ENCODE measurements around the gene SHROOM4.

SHROOM4 gene

DNA sequence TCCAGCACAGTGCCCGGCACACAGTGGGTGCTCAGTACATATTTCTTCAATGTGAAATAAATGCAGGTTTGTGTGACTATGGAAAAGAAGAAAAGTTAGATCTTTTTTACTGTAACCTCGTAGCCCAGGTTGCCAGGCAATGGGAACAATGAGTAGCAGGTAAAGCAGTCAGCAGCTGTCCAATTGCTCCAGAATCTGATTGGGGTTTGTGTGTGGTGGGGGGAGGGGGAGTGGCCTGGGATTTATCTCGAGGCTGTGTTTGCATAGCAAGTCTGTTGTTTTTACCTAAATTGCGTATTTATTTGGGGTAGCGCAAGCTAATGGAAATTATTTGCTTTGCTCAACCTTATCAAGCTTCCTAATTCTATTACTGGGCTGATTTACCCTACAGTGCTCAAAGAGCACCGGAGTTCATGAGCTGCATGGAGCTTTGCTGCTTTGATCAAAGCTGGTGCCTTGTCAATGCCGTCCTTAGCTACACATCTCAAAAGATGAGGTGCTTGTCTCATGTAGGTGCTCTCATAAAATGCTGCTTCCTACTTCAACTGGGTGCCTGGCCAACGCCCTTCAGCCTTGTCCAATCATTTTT lies 198.3 kb downstream of the SHROOM4 start:
- no peak for DNase-seq (ENCODE audit: low read depth in 2 of 2)

DNA sequence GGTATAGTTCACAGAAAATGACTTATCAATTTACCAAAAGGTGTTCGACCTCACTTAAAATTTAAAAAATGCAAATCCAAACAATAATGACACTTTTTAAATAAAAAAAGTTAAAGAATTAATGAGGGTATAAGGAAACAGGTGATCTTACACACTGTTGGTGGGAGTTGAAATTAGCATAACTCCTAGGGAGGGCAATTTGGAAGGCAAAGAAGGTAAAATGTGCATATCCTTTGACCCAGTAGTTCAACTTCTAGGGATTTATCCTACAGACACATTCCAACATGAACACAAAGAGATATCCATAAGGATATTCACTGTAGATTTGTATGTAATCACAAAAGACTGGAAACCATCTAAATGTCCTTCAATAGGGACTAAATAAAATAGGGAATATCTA lies 199.5 kb downstream of the SHROOM4 start:
- DNase-seq (ENCODE audit: low read depth in 2 of 2): no peak

DNA sequence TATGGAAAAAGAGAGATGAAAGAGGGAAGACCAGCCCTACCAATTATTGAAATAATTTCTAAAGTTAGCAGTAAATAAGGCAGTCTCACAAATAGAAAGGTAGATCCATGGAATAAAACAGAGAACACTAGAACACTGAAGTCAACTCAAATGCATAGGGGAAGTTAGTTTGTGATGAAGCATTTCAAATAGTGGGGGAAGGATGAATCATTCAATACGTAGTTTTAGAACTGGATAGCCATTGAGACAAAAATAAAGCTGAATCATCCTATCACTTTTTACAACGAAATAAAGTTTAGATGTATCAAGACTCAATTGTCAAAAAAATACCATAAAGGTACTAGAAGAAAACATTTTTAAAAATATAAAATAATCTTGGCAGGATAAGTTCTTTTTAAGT lies 200.1 kb downstream of the SHROOM4 start:
- DNase-seq (ENCODE audit: low read depth in 2 of 2): no peak

DNA sequence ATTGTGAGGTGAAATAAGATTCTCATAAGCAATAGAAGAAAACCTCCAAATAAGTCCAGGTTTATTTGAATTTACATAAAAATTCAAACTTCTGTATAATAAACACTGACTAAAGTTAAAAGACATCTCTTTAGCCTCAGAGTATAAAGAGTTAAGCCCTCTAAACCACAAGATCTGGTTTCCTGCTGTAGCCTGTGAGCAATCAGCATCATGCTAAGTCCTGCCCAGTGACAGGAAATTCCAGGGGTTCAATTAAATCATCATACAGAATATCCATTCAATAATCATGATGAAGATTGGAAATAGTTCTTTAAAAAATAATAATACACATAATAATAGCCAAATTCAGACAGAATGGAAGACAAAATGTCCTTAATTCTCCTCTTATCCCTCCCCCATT lies 204.2 kb downstream of the SHROOM4 start:
- no peak for DNase-seq (ENCODE audit: low read depth in 2 of 2)

DNA sequence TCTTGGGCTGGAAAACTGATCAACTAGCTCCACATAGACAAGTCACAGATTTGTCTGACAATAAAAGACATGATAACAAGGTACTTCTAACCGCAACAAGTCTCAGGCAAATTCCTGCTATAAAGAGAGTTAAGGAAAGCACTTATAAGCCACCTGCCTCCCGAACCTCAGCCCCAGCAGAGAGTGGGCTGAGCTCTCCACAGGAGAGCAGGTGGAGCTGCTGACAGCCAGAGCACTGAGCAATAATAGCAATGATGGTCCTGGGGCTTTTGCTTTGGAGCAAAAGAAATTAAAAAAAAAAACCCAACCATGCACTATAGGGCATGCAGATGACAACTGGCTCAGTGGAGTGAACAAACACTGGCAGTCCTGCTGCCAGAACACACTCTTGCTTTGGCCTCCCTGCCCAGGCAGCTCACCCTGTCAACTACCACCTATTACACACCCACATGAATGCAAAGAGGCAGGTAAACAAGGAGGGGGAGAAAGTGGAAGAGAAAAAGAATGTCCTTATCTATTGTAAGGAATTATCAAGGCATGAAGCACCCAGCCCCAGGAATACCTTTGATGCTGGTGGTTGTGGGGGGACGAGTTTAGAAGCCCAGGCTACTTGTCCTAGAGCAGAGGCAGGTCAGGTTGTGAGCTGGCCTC lies 207.6 kb downstream of the SHROOM4 start:
- DNase-seq (ENCODE audit: low read depth in 2 of 2): no peak

DNA sequence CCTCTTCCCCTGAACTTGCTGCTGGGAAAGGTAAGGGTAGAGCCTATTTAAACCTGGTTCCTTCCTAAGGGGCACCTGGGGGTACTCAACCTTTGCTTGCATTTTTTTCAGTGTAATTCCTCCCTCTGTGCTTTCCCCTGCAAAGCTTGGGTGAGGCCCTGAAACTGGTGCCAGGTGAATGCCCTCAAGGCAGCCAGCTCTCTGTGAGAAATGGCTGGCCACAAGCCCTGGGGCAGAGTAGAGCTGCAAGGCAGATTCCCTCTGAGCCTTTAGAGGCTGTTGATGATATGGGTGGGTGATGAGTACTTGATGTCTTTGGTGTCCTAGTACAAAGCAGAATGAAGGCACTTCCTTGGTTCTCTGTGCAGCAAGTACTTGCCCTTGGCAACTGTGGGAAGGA lies 217.9 kb downstream of the SHROOM4 start:
- DNase-seq (ENCODE audit: low read depth in 2 of 2): no peak

DNA sequence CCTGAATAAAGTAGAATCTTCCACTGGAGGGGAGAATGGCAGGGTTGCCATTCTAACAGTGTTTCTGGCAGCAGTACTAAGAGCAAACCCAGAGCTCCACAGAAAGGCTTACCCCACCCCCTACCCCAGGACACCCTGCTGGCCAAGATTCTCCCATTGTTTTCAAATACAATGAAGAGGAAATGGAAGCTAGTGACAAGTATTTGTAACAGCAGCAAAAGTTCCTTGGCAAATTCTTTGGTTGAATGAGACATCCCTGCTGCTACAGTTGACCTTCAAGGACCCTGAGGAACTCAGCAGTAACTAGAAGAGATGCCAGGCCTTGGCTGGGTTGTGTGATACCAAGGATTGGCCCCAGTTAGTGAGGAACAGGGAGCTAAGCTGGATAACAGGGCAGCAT lies 219.2 kb downstream of the SHROOM4 start:
- DNase-seq (ENCODE audit: low read depth in 2 of 2): no peak

DNA sequence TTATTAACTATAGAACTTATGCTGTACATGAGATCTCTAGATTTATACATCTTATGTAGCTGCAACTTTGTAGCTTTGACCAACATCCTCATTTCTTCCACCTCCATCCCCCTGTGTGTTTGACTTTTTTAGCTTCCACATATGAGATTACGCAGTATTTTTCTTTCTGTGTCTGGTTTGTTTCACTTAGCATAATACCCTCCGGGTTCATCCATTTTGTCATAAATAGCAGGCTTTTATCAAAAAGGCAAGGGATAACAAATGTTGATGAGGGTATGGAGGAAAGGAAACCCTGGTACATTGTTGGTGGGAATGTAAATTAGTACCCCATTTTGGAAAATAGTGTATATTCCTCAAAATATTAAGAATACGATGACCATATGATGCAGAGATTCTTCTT lies 227.0 kb downstream of the SHROOM4 start:
- DNase-seq (ENCODE audit: low read depth in 2 of 2): no peak

DNA sequence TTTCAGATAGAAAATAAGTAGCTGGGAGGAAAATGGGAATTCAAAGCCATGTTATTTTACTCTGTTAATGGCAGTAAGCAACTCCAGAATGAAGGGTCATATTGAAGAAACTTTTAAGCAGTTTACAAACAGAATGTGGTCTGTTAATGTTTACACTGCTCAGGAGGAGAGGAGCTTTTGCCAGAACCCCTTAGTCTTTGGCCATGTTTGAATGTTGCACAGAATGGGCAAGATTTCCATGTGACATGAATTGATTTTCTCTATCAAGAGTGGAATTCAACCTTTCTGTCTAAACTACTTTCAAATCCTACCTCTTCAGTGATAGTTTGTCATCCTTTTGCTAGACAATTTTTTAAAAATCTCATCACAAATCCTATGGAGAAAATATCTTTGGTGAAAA lies 227.6 kb downstream of the SHROOM4 start:
- DNase-seq (ENCODE audit: low read depth in 2 of 2): no peak

DNA sequence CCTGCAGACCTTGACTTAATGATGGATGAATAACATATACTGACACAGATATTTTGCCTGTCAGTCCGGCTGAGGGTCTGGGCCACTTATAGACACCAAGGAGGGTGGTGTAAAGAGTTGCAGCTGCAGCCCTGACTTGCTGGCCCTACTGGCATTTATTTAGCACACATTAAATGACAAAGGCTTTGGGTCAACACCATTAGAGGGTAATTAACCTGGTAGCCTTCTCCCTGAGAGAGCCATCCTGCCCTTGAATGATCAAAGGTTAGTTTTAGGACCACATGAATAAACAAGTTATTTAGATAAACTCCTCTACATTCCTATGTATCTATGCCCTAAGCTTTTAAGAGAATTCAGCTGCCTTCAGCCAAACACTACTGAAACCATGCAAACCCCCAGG lies 232.6 kb downstream of the SHROOM4 start:
- DNase-seq (ENCODE audit: low read depth in 2 of 2): no peak

DNA sequence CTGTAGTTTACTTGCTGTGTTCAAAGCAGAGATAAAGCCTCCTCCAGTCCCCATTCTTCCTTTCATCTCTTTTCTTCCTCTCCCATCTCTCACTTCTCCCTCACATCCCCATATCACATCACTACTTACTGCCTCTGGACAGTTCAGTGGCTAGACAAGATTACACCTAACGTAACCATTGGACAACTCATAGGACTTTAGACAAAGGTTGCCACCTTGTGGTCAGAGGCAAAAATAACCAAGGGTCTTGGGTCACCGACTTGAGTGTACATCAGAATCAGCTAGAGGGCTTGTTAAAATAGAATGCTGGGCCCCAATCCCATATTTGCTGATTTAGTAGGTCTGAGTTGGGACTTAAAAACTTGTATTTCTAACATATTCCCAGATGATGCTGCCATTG lies 234.0 kb downstream of the SHROOM4 start:
- peak; percentile 0 to 15 for DNase-seq (ENCODE audit: low read depth in 2 of 2)

DNA sequence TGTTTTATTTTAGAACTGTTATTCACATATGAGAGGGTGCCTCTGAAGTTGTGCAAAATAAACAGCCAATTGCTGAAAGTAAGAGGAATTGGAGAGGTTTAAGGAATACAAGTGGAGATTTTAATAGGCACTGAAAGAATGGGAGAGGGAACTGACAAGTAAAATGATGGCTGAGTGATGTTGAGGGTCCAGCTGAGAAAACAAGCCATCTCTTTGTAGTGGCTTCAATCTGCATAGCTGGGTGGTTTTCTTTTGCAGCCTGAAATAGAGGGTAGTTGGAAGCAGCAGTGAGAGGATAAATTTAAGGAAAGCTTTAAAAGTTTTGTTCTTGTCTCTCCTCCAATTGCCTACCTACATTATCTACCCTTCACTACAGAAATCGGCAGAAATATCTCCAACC lies 236.7 kb downstream of the SHROOM4 start:
- no peak for DNase-seq (ENCODE audit: low read depth in 2 of 2)

DNA sequence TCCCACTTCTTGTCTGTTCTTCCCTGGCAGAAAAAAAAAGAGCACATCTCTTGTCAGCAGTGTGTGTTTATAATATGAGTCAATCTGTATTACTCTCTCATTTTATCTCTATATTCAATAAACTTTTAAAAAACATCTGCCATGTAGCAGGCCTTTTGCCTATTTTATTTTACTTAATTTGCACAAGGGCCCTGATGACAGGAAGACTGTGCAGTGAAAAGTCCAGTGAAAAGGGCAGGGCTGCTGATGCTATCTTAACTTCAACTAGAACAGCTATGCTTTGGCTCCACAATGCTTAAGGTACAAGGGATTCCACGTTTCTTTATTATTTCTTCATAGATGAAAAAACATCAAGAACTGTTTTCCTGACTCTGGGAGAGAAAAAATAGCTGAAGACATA lies 246.4 kb downstream of the SHROOM4 start:
- no peak for DNase-seq (ENCODE audit: low read depth in 2 of 2)

DNA sequence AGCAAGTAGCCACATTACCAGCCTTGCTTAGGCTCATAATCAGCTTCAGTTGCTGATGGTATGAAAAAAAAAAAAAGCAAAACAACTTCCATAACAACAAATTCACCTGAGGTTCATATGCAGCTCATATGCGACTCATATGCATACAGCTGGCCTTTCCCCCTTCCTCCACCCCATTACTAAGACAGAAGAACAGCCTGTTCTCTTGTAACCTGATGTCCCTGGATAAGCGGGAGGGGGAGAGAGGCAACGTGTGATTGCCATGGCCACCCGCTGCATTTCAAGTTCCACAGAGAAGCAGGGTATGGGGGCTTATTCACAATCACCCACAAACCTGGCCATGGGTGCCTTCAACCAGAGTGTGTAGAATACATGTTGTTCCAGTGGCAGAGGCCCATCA lies 248.3 kb downstream of the SHROOM4 start:
- no peak for DNase-seq (ENCODE audit: low read depth in 2 of 2)
